Fibroblast of skin of abdomen (primary cell): Measurements from ENCODE around the gene CLEC20A.

Source experiments
- DNase-seq: peaks from one replicate; pipeline ENCODE4 v3.0.0-alpha.2; 2013

The CLEC20A gene

GRCh38 chr1:178498896-178499675 lies 2.3 kb upstream of the CLEC20A start:
- no peak for DNase-seq

- no peak for DNase-seq
These were observed 1.2 kb upstream of the CLEC20A start for GRCh38 chr1:178497903-178498478.

- DNase-seq = no peak
These were observed 889 bp downstream of the CLEC20A start for GRCh38 chr1:178495741-178496409.

GRCh38 chr1:178495158-178495557 lies 1.6 kb downstream of the CLEC20A start:
- DNase-seq = no peak

- no peak for DNase-seq
These were observed 2.2 kb downstream of the CLEC20A start for GRCh38 chr1:178494569-178494971.

- DNase-seq = no peak
These were observed 3.4 kb downstream of the CLEC20A start for GRCh38 chr1:178493301-178493741.

GRCh38 chr1:178492341-178492740 lies 4.4 kb downstream of the CLEC20A start:
- DNase-seq = no peak

- DNase-seq = no peak
These were observed 5.0 kb downstream of the CLEC20A start for GRCh38 chr1:178491721-178492120.

- DNase-seq = no peak
These were observed 5.8 kb downstream of the CLEC20A start for GRCh38 chr1:178490967-178491366.

- no peak for DNase-seq
These were observed 6.6 kb downstream of the CLEC20A start for GRCh38 chr1:178490136-178490535.

GRCh38 chr1:178489399-178489798 lies 7.4 kb downstream of the CLEC20A start:
- DNase-seq = no peak

- no peak for DNase-seq
These were observed 8.4 kb downstream of the CLEC20A start for GRCh38 chr1:178488393-178488792.

GRCh38 chr1:178487070-178487615 lies 9.6 kb downstream of the CLEC20A start:
- DNase-seq = no peak

GRCh38 chr1:178486100-178487069 lies 10.4 kb downstream of the CLEC20A start:
- no peak for DNase-seq

- no peak for DNase-seq
These were observed 11.2 kb downstream of the CLEC20A start for GRCh38 chr1:178485541-178485981.

- no peak for DNase-seq
These were observed 12.0 kb downstream of the CLEC20A start for GRCh38 chr1:178484698-178485225.

- DNase-seq = no peak
These were observed 13.4 kb downstream of the CLEC20A start for GRCh38 chr1:178483251-178483957.

GRCh38 chr1:178477841-178478240 lies 18.9 kb downstream of the CLEC20A start:
- DNase-seq = no peak

- DNase-seq = no peak
These were observed 19.4 kb downstream of the CLEC20A start for GRCh38 chr1:178477373-178477772.

- no peak for DNase-seq
These were observed 24.2 kb downstream of the CLEC20A start for GRCh38 chr1:178472531-178472930.

GRCh38 chr1:178470411-178470960 lies 26.3 kb downstream of the CLEC20A start:
- DNase-seq = no peak
